ENCODE data around the gene LCN1.

DNA sequence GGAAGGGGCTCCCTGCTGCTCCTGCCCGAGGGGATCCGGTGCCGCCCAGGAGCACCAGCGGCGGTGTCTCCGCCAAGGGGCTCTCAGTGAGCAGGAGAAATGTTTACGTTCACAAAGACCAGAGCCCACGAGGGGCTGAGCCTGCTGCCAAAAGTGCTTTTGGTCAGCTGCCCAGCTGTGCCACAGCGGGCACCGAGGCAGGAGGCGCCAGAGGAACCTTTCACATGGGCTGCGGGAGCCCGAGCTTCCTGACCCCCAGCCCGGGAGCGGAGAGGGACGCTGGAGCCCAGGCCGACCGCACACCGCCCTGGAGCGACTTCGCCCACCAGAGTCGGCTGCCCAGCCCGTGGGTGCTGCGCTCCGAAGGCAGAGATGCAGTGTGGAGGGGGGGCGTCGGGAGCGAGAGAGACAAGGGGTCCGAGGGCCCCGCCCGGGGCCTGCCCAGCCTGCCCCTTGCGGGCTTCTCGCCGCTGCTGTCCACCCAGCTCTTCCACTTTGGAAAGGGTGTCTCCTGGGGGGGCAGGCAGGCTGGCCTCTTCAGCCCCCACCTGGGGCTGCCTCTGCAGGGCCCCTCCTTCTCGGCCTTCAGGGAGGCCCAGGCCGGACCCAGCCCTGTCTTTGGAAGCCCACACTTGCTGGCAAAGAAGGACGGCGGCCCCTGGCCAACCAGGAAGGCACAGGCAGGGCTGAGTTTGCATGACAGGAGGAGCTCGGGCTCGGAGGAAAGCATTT lies 33.8 kb upstream of the LCN1 start:
- TF ChIP-seq, protein P1, sequence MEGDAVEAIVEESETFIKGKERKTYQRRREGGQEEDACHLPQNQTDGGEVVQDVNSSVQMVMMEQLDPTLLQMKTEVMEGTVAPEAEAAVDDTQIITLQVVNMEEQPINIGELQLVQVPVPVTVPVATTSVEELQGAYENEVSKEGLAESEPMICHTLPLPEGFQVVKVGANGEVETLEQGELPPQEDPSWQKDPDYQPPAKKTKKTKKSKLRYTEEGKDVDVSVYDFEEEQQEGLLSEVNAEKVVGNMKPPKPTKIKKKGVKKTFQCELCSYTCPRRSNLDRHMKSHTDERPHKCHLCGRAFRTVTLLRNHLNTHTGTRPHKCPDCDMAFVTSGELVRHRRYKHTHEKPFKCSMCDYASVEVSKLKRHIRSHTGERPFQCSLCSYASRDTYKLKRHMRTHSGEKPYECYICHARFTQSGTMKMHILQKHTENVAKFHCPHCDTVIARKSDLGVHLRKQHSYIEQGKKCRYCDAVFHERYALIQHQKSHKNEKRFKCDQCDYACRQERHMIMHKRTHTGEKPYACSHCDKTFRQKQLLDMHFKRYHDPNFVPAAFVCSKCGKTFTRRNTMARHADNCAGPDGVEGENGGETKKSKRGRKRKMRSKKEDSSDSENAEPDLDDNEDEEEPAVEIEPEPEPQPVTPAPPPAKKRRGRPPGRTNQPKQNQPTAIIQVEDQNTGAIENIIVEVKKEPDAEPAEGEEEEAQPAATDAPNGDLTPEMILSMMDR (conservative IDR thresholded peaks at IDR 0.05; ENCODE audit: low read length): no peak
- no peak for TF ChIP-seq EZH2phosphoT487 (IDR thresholded peaks at IDR 0.05; ENCODE audit: borderline replicate concordance)
